H9 (cell line): ENCODE measurements around the gene SYNPO2L. TPM values are rescaled to one million over a fixed set of nuclear protein-coding genes. Genes with fewer than 3 reads are reported as not detected.
"Not testable (repeated sequence)": the region's sequence is repeated elsewhere in the genome, so short reads cannot be mapped to it uniquely, and the experiment has no call there.

Experiments
- DNase-seq: peaks from one replicate; pipeline ENCODE4 v3.0.0-alpha.2; 2017
- H2AFZ ChIP-seq: one replicate; pipeline ENCODE4 v1.6.1; 2013; ENCODE audit warnings: mild to moderate bottlenecking, low read length, control low read depth, moderate library complexity
- H2AK5ac ChIP-seq: 2 replicates; pipeline ENCODE4 v1.6.1; 2013; ENCODE audit warnings: low read length, control low read depth, mixed read lengths; ENCODE audit not compliant: insufficient read length
- H2BK120ac ChIP-seq: one replicate; pipeline ENCODE4 v1.6.1; 2013; ENCODE audit warnings: low read depth, mild to moderate bottlenecking, low read length, control low read depth, inconsistent platforms; ENCODE audit not compliant: poor library complexity, severe bottlenecking
- H2BK12ac ChIP-seq: 2 replicates; pipeline ENCODE4 v1.6.1; 2013; ENCODE audit warnings: low read length, control low read depth, mixed read lengths, low read depth; ENCODE audit not compliant: insufficient read length
- H2BK15ac ChIP-seq: 2 replicates; pipeline ENCODE4 v1.6.1; 2013; ENCODE audit warnings: low read depth, low read length, control low read depth
- H2BK20ac ChIP-seq: one replicate; pipeline ENCODE4 v1.6.1; 2013; ENCODE audit warnings: low read depth, mild to moderate bottlenecking, low read length, control low read depth, inconsistent platforms; ENCODE audit not compliant: poor library complexity, severe bottlenecking
- H2BK5ac ChIP-seq: 2 replicates; pipeline ENCODE4 v1.6.1; 2013; ENCODE audit warnings: low read length, control low read depth, mixed read lengths; ENCODE audit not compliant: insufficient read length
- H3K14ac ChIP-seq: 2 replicates; pipeline ENCODE4 v1.6.1; 2013; ENCODE audit warnings: low read length, control low read depth; ENCODE audit not compliant: insufficient read depth
- H3K18ac ChIP-seq: 2 replicates; pipeline ENCODE4 v1.6.1; 2013; ENCODE audit warnings: low read depth, mild to moderate bottlenecking, mixed read lengths, low read length, control low read depth; ENCODE audit not compliant: insufficient read length
- H3K23ac ChIP-seq: 2 replicates; pipeline ENCODE4 v1.6.1; 2013; ENCODE audit warnings: low read length, control low read depth, mixed read lengths, low read depth; ENCODE audit not compliant: insufficient read length
- H3K23me2 ChIP-seq: 2 replicates; pipeline ENCODE4 v1.6.1; 2013; ENCODE audit warnings: low read depth, mild to moderate bottlenecking, mixed read lengths, low read length, control low read depth; ENCODE audit not compliant: insufficient read length, poor library complexity, severe bottlenecking
- H3K27ac ChIP-seq: 2 replicates; pipeline ENCODE4 v1.5.1; 2013; ENCODE audit warnings: low read length, control low read depth, mixed read lengths, low read depth; ENCODE audit not compliant: insufficient read length
- H3K27me3 ChIP-seq: 2 replicates; pipeline ENCODE4 v1.6.1; 2013; ENCODE audit warnings: low read length, control low read depth, inconsistent platforms; ENCODE audit not compliant: insufficient read depth
- H3K4ac ChIP-seq: 2 replicates; pipeline ENCODE4 v1.6.1; 2013; ENCODE audit warnings: low read depth, mild to moderate bottlenecking, control low read depth, inconsistent platforms, low read length, moderate library complexity
- H3K4me1 ChIP-seq: 2 replicates; pipeline ENCODE4 v1.6.1; 2013; ENCODE audit warnings: low read length, control low read depth, inconsistent platforms; ENCODE audit not compliant: insufficient read depth
- H3K4me2 ChIP-seq: 2 replicates; pipeline ENCODE4 v1.6.1; 2013; ENCODE audit warnings: low read length, control low read depth, mixed read lengths; ENCODE audit not compliant: insufficient read length, insufficient read depth
- H3K56ac ChIP-seq: 2 replicates; pipeline ENCODE4 v1.6.1; 2013; ENCODE audit warnings: low read depth, mild to moderate bottlenecking, mixed read lengths, low read length, control low read depth; ENCODE audit not compliant: insufficient read length
- H3K79me1 ChIP-seq: 2 replicates; pipeline ENCODE4 v1.6.1; 2013; ENCODE audit warnings: low read depth, mild to moderate bottlenecking, moderate library complexity, low read length, control low read depth, inconsistent platforms; ENCODE audit not compliant: insufficient read depth, poor library complexity, severe bottlenecking
- H3K79me2 ChIP-seq: 2 replicates; pipeline ENCODE4 v1.6.1; 2013; ENCODE audit warnings: low read length, control low read depth, inconsistent platforms; ENCODE audit not compliant: insufficient read depth
- H3K9ac ChIP-seq: 2 replicates; pipeline ENCODE4 v1.6.1; 2013; ENCODE audit warnings: low read length, control low read depth, mixed read lengths; ENCODE audit not compliant: insufficient read length; ENCODE audit errors: extremely low read depth
- H3K9me3 ChIP-seq: one replicate; pipeline ENCODE4 v1.6.1; 2013; ENCODE audit warnings: low read depth, low read length, inconsistent platforms; ENCODE audit not compliant: control insufficient read depth
- H3T11ph ChIP-seq: one replicate; pipeline ENCODE4 v1.6.1; 2013; ENCODE audit warnings: mild to moderate bottlenecking, low read length, control low read depth, inconsistent platforms
- H4K20me1 ChIP-seq: one replicate; pipeline ENCODE4 v1.6.1; 2013; ENCODE audit not compliant: control insufficient read depth, insufficient read length, insufficient read depth
- H4K5ac ChIP-seq: 2 replicates; pipeline ENCODE4 v1.6.1; 2013; ENCODE audit warnings: low read depth, mild to moderate bottlenecking, mixed read lengths, low read length, control low read depth; ENCODE audit not compliant: insufficient read length
- H4K8ac ChIP-seq: replicated peaks from 2 replicates; pipeline ENCODE4 v1.6.1; 2013; ENCODE audit warnings: low read length, control low read depth, mixed read lengths, low read depth; ENCODE audit not compliant: insufficient read length
- H4K91ac ChIP-seq: 2 replicates; pipeline ENCODE4 v1.6.1; 2013; ENCODE audit warnings: low read depth, mild to moderate bottlenecking, moderate library complexity, mixed read lengths, low read length, control low read depth; ENCODE audit not compliant: insufficient read length
- H3K27ac Mint-ChIP-seq, 3 experiments: 2 replicates in 2 of 3; 3 replicates in 1 of 3; pipeline ENCODE4 v1.8.0; 2020 to 2021; ENCODE audit warnings: mixed read lengths in 3 of 3, mild to moderate bottlenecking in 1 of 3, moderate library complexity in 1 of 3
- H3K27me3 Mint-ChIP-seq: 2 replicates; pipeline ENCODE4 v1.8.0; 2021; ENCODE audit warnings: low read depth, mild to moderate bottlenecking, moderate library complexity, mixed read lengths
- H3K36me3 Mint-ChIP-seq, 3 experiments: 2 replicates in 2 of 3; 3 replicates in 1 of 3; pipeline ENCODE4 v1.8.0; 2020 to 2021; ENCODE audit warnings: low read depth in 3 of 3, mixed read lengths in 3 of 3; ENCODE audit not compliant: insufficient read depth in 1 of 3
- H3K4me1 Mint-ChIP-seq, 2 experiments: 2 replicates each; pipeline ENCODE4 v1.8.0; 2020; ENCODE audit warnings: mixed read lengths in 2 of 2
- H3K4me3 Mint-ChIP-seq, 2 experiments: 2 replicates in 1 of 2; 3 replicates in 1 of 2; pipeline ENCODE4 v1.8.0; 2020 to 2021; ENCODE audit warnings: mild to moderate bottlenecking in 2 of 2, mixed read lengths in 2 of 2, moderate library complexity in 1 of 2
- H3K9me3 Mint-ChIP-seq, 2 experiments: 2 replicates in 1 of 2; 3 replicates in 1 of 2; pipeline ENCODE4 v1.8.0; 2020; ENCODE audit warnings: mild to moderate bottlenecking in 2 of 2, mixed read lengths in 2 of 2, moderate library complexity in 1 of 2
- WGBS: extraction: QIAGEN DNeasy Blood & Tissue Kit; methylation state at CpG from one replicate; pipeline ENCODE4 v1.1.7; 2013; ENCODE audit warnings: missing lambda C conversion rate, low lambda C conversion rate, mixed read lengths; ENCODE audit not compliant: insufficient read length; ENCODE audit errors: extremely low coverage; 5-methylcytosine and 5-hydroxymethylcytosine counted together
- total RNA-seq: library from RNA; stranded (reverse); gene quantifications from 2 replicates; pipeline ENCODE4 v1.2.1, GENCODE V29; 2021

The SYNPO2L gene
- total RNA-seq, 1 experiment from 2014 or later = 0.11 TPM

DNA sequence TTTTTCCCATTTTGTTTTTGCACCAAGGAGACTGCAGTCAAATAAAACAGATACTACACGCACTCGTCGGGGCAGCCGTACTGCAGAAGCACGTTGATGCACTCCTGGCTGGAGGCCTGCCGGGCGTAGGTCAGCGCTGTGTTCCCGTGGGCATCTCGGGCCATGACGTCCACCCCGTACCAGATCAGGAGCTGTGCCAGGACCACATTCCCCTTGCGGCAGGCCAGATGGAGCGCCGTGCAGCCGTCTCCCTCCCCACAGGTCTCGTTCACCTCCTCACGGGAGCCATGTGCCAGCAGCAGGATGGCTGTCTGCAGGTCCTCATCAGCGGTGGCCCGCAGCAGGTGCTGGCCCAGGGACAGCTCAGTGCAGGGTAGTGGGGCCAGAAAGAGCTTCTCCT, 18.7 kb upstream of the SYNPO2L start:
- H4K8ac ChIP-seq, H2BK120ac ChIP-seq, H3K9me3 Mint-ChIP-seq, H3K23me2 ChIP-seq, H3K4me3 Mint-ChIP-seq, H4K20me1 ChIP-seq, H3K9me3 ChIP-seq, H3K79me2 ChIP-seq, H4K5ac ChIP-seq, H2AK5ac ChIP-seq, H2BK12ac ChIP-seq, H2BK20ac ChIP-seq, H3K79me1 ChIP-seq, H2BK5ac ChIP-seq, H3K4ac ChIP-seq, H3K36me3 Mint-ChIP-seq, H3K27me3 Mint-ChIP-seq, H2AFZ ChIP-seq, H3K27ac Mint-ChIP-seq, H3K27ac ChIP-seq, H2BK15ac ChIP-seq, H3K18ac ChIP-seq, DNase-seq, H3T11ph ChIP-seq, H3K27me3 ChIP-seq, H3K56ac ChIP-seq, H4K91ac ChIP-seq, H3K4me1 ChIP-seq, H3K4me1 Mint-ChIP-seq, H3K9ac ChIP-seq, H3K14ac ChIP-seq, H3K4me2 ChIP-seq, H3K23ac ChIP-seq: not testable (repeated sequence)
- no CpG with 5 or more reads among the region's 20 CpGs for WGBS

DNA sequence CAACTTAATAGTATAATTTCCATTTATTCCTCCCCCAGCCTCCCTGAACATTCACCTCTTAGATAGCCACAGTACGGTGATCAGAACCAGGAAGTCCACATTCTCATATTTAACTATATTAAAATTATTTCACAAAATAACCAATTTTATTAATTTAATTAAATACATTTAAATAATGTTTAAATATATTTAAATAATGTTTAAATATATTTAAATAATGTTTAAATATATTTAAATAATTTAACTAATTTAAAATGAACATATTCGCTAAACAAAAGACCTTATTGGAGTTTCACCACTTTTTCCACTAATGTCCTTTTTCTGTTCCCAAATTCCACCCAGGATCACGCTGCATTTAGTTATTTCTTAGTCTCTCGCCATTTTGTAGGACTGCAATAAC, 12.5 kb upstream of the SYNPO2L start:
- H3K4me1 ChIP-seq, H3K79me2 ChIP-seq, H2AFZ ChIP-seq, H3K4me1 Mint-ChIP-seq, H4K20me1 ChIP-seq, H3K36me3 Mint-ChIP-seq, H2BK12ac ChIP-seq, H3K27ac Mint-ChIP-seq, H2BK120ac ChIP-seq, H4K5ac ChIP-seq, H3K9me3 Mint-ChIP-seq, H3T11ph ChIP-seq, H4K91ac ChIP-seq, H4K8ac ChIP-seq, DNase-seq, H3K27ac ChIP-seq, H3K79me1 ChIP-seq, H3K23ac ChIP-seq, H3K14ac ChIP-seq, H3K18ac ChIP-seq, H3K9ac ChIP-seq, H3K27me3 ChIP-seq, H3K56ac ChIP-seq, H3K4ac ChIP-seq, H2BK15ac ChIP-seq, H3K4me3 Mint-ChIP-seq, H2AK5ac ChIP-seq, H3K9me3 ChIP-seq, H3K27me3 Mint-ChIP-seq, H3K4me2 ChIP-seq, H3K23me2 ChIP-seq, H2BK20ac ChIP-seq, H2BK5ac ChIP-seq: not testable (repeated sequence)
- WGBS = no CpG with 5 or more reads among the region's 4 CpGs
